C4-2B (cell line): Measurements from ENCODE around the gene SAC3D1.

Experiments
- ZFX ChIP-seq: fragments of 450-650 bp; IDR thresholded peaks from 2 replicates; pipeline ENCODE4 v1.6.1; 2017
- TF ChIP-seq, protein P1 (sequence below): fragments of 450-650 bp; conservative IDR thresholded peaks from 2 replicates; pipeline ENCODE4 v1.5.1; 2017; ENCODE audit warnings: mild to moderate bottlenecking

DNA sequence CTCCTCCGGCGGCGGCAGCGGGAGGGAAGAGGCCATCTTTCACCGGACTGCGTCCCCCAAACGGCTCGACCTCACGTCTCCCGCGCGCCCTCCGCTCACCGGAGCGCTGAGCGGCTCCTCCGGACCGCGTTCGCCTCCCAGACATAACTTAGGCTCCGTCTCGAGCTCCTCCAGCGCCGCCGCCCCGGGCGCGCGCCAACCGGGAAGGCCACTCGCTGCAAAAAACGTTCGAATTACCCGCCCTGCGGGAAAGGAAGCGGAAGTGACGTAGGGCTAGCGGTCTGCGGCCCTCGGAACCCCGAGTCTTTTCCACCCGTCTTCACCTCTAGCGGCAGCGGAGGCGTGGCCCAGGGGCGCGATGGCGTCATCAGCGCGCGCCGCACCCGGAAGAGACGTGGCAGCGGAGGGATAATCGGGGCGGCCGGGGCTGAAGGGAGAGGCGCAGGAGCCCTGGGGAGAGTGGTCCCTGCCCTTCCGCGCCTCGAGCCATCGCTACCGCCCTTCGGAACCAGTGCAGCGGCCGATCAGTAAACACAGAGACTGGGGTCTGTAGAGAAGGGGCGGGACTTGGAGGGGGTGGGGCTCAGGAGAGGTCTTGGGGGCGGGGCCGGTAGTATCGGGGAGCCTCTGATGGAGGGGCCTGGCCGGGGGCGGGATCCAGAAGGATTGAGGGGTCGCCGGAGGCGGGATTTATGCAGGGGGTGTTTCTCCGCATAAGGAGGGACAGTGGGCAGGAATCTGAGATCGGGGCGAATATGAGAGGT lies 43.0 kb downstream of the SAC3D1 start, which contains the start of the genes CDCA5 and ZFPL1:
- TF ChIP-seq, protein P1, sequence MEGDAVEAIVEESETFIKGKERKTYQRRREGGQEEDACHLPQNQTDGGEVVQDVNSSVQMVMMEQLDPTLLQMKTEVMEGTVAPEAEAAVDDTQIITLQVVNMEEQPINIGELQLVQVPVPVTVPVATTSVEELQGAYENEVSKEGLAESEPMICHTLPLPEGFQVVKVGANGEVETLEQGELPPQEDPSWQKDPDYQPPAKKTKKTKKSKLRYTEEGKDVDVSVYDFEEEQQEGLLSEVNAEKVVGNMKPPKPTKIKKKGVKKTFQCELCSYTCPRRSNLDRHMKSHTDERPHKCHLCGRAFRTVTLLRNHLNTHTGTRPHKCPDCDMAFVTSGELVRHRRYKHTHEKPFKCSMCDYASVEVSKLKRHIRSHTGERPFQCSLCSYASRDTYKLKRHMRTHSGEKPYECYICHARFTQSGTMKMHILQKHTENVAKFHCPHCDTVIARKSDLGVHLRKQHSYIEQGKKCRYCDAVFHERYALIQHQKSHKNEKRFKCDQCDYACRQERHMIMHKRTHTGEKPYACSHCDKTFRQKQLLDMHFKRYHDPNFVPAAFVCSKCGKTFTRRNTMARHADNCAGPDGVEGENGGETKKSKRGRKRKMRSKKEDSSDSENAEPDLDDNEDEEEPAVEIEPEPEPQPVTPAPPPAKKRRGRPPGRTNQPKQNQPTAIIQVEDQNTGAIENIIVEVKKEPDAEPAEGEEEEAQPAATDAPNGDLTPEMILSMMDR: no peak
- peak; percentile 53; the same call in 1 of the 2 replicates for TF ChIP-seq ZFX
